ENCODE data around the gene RUBCN. TPM values are rescaled to one million over a fixed set of nuclear protein-coding genes. Genes with fewer than 3 reads are reported as not detected.

The RUBCN gene
- total and polyA plus RNA-seq, 9 of the 15 experiments (the other 6 are each of a cell fraction or from before 2014, with no cell fraction given) = 8.4 to 24.0 (median 11.9) TPM

- TF ChIP-seq CHD1 (IDR thresholded peaks at IDR 0.05; ENCODE audit: low read length) = no peak
- TF ChIP-seq LEF1 (IDR thresholded peaks at IDR 0.05) = no peak
- TF ChIP-seq, protein P1, sequence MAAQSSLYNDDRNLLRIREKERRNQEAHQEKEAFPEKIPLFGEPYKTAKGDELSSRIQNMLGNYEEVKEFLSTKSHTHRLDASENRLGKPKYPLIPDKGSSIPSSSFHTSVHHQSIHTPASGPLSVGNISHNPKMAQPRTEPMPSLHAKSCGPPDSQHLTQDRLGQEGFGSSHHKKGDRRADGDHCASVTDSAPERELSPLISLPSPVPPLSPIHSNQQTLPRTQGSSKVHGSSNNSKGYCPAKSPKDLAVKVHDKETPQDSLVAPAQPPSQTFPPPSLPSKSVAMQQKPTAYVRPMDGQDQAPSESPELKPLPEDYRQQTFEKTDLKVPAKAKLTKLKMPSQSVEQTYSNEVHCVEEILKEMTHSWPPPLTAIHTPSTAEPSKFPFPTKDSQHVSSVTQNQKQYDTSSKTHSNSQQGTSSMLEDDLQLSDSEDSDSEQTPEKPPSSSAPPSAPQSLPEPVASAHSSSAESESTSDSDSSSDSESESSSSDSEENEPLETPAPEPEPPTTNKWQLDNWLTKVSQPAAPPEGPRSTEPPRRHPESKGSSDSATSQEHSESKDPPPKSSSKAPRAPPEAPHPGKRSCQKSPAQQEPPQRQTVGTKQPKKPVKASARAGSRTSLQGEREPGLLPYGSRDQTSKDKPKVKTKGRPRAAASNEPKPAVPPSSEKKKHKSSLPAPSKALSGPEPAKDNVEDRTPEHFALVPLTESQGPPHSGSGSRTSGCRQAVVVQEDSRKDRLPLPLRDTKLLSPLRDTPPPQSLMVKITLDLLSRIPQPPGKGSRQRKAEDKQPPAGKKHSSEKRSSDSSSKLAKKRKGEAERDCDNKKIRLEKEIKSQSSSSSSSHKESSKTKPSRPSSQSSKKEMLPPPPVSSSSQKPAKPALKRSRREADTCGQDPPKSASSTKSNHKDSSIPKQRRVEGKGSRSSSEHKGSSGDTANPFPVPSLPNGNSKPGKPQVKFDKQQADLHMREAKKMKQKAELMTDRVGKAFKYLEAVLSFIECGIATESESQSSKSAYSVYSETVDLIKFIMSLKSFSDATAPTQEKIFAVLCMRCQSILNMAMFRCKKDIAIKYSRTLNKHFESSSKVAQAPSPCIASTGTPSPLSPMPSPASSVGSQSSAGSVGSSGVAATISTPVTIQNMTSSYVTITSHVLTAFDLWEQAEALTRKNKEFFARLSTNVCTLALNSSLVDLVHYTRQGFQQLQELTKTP (IDR thresholded peaks at IDR 0.05; ENCODE audit: low read depth in 1 of 2, partially characterized antibody in 2 of 2) = no peak
- TF ChIP-seq XRCC5 (IDR thresholded peaks at IDR 0.05; ENCODE audit: low read depth, low read length) = no peak
- TF ChIP-seq DNMT1 (IDR thresholded peaks at IDR 0.05) = no peak
- TF ChIP-seq, protein P2, sequence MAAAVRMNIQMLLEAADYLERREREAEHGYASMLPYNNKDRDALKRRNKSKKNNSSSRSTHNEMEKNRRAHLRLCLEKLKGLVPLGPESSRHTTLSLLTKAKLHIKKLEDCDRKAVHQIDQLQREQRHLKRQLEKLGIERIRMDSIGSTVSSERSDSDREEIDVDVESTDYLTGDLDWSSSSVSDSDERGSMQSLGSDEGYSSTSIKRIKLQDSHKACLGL (CRISPR knock-in tag; IDR thresholded peaks at IDR 0.05; ENCODE audit: borderline replicate concordance, poor library complexity, severe bottlenecking) = no peak
- no peak for TF ChIP-seq HES1 (IDR thresholded peaks at IDR 0.05; ENCODE audit: low read depth)
- TF ChIP-seq COPS2 (conservative IDR thresholded peaks at IDR 0.05) = no peak
- no peak for TF ChIP-seq MTA1 (IDR thresholded peaks at IDR 0.05; ENCODE audit: borderline replicate concordance)
- TF ChIP-seq TRIM28 (IDR thresholded peaks at IDR 0.05) = no peak
- no peak for TF ChIP-seq ZNF583 (CRISPR knock-in tag; IDR thresholded peaks at IDR 0.05)
- TF ChIP-seq, protein P3, sequence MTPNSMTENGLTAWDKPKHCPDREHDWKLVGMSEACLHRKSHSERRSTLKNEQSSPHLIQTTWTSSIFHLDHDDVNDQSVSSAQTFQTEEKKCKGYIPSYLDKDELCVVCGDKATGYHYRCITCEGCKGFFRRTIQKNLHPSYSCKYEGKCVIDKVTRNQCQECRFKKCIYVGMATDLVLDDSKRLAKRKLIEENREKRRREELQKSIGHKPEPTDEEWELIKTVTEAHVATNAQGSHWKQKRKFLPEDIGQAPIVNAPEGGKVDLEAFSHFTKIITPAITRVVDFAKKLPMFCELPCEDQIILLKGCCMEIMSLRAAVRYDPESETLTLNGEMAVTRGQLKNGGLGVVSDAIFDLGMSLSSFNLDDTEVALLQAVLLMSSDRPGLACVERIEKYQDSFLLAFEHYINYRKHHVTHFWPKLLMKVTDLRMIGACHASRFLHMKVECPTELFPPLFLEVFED (CRISPR knock-in tag; conservative IDR thresholded peaks at IDR 0.05) = no peak
- no peak for TF ChIP-seq POU5F1 (IDR thresholded peaks at IDR 0.05; ENCODE audit: borderline replicate concordance, low read depth, low read length, partially characterized antibody)
- no peak for TF ChIP-seq SMC3 (conservative IDR thresholded peaks at IDR 0.05; ENCODE audit: insufficient read depth, low read depth, low read length)
- no peak for TF ChIP-seq ZNF174 (CRISPR knock-in tag; IDR thresholded peaks at IDR 0.05)
- TF ChIP-seq, protein P4, sequence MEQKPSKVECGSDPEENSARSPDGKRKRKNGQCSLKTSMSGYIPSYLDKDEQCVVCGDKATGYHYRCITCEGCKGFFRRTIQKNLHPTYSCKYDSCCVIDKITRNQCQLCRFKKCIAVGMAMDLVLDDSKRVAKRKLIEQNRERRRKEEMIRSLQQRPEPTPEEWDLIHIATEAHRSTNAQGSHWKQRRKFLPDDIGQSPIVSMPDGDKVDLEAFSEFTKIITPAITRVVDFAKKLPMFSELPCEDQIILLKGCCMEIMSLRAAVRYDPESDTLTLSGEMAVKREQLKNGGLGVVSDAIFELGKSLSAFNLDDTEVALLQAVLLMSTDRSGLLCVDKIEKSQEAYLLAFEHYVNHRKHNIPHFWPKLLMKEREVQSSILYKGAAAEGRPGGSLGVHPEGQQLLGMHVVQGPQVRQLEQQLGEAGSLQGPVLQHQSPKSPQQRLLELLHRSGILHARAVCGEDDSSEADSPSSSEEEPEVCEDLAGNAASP (IDR thresholded peaks at IDR 0.05) = no peak
- peak; percentile 24; the same call in 1 of the 2 replicates for TF ChIP-seq GABPA (tag; conservative IDR thresholded peaks at IDR 0.05; ENCODE audit: low read depth)
- peak; percentile 25 for TF ChIP-seq TAF1 (IDR thresholded peaks at IDR 0.05; ENCODE audit: control insufficient read depth, extremely low read depth, insufficient read depth, low read length, severe bottlenecking)
- no peak for TF ChIP-seq L3MBTL2 (IDR thresholded peaks at IDR 0.05)
Observed at GRCh38 chr3:197750858-197751737, 14.4 kb upstream of the RUBCN start (continued).
